ENCODE data around the gene SLC5A5.

SLC5A5 gene

DNA sequence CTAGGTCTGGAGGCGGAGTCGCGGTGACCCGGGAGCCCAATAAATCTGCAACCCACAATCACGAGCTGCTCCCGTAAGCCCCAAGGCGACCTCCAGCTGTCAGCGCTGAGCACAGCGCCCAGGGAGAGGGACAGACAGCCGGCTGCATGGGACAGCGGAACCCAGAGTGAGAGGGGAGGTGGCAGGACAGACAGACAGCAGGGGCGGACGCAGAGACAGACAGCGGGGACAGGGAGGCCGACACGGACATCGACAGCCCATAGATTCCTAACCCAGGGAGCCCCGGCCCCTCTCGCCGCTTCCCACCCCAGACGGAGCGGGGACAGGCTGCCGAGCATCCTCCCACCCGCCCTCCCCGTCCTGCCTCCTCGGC is at the start of gene SLC5A5:
Gene SLC5A5 (plus strand): TSS at position 68 of the 373 bp plus-strand sequence. CDS start 375 bp downstream, outside the sequence.
- DNase-seq: no peak

- DNase-seq: no peak
Observed at GRCh38 chr19:17824339-17824738, 47.4 kb upstream of the SLC5A5 start.

DNA sequence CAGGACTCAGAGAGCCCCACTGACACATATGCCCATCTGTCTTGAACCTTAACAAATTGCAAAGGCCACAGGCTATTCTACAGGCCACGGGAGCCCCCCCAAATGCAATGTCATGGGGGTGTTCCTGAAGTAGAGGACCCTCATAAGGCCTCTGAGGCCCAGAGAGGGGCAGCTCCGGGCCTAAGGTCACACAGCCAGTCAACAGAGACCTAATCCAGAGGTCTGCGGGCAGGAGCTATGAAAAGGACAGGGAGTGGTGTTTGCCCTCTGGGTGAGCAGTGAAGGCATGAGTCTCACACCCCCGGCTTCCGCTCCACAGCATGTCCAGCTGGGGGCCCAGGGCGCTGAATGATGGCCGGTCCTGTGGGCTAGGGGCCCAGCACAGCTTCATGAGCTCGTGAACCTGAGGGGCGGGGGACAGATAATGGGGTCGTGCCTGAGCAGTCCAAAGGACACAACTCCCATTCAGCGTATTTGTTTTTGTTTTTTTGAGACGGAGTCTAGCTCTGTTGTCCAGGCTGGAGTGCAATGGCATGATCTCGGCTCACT is 45.2 kb upstream of the SLC5A5 start:
- no peak for DNase-seq

GRCh38 chr19:17829855-17830566 is 41.7 kb upstream of the SLC5A5 start:
- DNase-seq: peak; percentile 39 to 81

GRCh38 chr19:17830567-17831418 is 41.0 kb upstream of the SLC5A5 start:
- DNase-seq: peak; percentile 54 to 85

DNA sequence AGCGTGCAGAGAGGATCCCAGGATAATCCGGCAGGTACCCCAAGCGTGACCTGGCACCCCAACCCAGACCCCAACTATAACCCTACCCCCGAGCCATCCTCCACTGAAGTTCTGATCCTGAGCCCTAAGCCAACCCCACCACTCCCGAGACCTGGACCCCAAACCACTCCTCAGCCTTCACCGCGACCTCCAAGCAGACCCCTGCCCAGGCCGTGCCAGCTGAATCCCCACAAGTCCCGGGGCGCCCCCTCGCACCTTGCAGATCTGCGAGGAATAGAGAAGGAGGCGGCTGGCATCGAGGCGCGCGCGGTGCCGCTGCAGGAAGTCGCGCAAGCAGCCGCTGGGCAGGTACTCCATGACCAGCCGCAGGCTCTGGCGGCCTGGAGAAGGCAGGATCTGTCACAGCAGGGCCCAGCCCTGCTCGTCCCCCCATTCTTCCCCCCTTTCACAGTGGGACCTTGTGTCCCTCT is 40.3 kb upstream of the SLC5A5 start:
- DNase-seq: no peak

GRCh38 chr19:17832443-17833208 is 39.1 kb upstream of the SLC5A5 start:
- DNase-seq: no peak

DNA sequence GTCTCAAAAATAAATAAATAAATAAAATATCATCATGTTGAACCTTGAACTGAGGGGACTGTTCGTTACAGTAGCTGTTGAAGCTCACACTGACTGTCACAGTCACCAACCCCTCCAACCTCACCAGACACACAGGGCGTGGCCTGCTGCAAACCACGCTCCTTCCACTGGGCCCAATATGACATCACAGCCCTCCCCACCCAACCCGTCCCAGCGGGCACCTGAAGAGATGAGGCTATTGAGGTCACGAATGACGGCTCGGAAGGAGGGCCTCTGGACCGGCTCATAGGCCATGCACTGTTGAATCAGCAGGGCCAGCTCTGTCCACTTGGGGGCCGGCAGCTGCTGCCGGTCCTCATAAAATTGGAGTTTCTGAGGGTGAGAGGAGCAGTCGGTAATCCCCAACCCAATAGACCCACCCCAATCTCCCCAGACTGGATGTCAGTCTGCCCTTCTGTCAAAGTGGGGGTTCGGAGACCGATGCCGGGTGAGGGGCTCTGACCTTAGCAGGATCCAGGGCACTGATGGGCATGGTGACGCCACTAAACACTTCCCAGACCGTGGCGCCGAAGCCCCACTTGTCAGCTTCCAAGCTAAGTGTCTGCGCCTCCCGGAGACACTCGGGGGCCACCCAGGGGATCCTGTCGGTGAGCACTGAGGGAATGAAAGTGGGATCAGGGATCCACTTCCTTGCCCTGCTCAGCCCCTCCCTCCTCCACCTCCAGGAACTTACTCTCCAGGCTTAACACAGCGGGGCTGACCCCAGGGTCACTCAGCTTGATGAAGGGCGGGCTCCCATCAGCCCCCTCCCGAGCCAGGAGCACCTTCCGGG is 37.2 kb upstream of the SLC5A5 start:
- DNase-seq: no peak

- no peak for DNase-seq
Observed at GRCh38 chr19:17835182-17836006, 36.4 kb upstream of the SLC5A5 start.

- no peak for DNase-seq
Observed at GRCh38 chr19:17836530-17836929, 35.2 kb upstream of the SLC5A5 start.

GRCh38 chr19:17837972-17838371 is 33.8 kb upstream of the SLC5A5 start:
- no peak for DNase-seq

DNA sequence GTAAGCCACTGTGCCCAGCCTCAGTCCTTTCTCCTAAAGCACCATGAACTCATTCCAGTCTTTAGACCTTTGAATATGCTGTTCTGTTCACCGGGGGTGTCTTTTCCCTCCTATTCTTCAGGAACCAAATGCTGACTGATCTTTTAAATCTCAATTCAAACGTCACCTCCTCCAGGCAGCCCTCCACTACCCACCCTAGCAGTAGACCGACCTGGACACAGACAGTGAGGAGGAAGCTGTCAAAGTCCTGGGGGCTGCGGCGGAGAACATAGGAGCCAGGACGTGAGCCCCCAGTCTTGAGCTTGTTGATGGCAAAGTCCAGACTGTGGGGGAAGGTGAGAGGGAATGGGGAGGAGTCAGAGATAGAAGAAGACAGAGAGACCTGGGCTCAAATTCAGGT is 31.7 kb upstream of the SLC5A5 start:
- no peak for DNase-seq

GRCh38 chr19:17841371-17841809 is 30.4 kb upstream of the SLC5A5 start:
- DNase-seq: no peak

DNA sequence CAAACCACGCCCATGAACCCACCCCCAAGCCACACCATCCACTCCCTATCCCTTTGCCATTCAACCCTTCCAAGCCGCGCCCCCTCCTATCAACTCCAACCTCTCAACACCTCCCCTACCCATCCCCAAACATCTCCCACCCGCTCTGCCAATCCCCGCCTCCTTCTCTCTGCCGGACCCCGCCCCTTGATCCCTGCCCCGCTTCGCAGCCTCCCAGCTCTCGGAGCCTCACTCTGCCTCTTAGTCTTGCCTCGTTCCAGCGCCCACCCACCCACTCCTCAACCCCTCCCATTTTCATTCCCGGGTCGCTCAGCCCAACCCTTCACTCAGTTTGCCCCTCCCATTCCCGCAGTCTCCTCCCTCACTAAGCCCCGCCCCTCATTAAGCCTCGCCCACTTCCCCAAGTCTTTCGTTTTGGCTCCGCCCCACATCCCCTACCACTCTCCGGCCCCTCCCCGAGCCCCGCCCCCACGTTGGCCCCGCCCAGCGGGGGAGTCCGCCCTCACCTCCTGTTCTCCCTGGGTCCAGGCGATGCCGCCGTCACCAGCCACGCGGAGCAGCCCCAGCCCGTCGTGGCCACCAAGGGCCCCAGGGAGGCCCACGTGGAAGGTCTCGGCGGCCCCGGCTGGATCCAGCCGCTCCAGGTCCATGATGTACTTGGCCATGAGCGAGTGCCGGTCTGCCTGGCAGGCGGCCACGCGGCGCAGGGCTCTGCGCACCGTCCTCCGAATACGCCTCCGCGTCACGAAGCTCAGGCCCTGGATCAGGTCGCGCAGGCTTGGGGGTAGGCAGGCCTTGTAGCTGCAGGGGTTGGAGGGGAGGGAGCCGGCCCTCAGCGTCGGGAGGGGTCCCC is 29.7 kb upstream of the SLC5A5 start:
- peak; percentile 96 to 98 for DNase-seq

DNA sequence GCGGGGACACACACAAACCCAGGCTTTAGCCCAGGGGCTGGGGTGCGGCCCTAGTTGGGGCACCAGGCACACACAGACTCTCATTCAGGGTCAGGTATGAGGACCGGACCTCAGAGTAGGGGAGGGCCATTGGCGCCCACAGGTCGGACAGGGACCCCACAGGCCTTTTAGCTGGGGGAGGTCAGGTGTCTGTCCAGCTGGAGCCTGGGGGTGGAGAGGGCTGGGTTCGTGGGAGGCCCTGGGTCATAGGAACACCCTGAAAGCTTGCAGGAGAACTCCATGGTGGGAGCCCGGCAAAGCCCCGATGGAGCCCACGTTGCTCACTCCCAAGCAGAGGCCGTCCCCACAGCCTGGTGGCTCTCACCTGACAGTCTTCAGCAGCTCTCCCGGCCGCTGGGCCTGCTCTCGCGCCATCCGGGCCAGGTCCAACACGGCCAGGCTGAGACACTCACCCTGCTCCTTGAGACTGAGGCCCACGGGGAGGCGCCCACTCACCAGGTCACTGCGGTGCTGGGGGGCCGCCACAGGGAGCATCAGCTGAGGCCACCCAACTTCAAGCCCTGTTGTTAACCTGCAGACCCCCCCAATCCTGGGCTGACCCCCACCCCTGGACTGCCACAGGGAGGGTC is 29.0 kb upstream of the SLC5A5 start:
- DNase-seq: no peak

DNA sequence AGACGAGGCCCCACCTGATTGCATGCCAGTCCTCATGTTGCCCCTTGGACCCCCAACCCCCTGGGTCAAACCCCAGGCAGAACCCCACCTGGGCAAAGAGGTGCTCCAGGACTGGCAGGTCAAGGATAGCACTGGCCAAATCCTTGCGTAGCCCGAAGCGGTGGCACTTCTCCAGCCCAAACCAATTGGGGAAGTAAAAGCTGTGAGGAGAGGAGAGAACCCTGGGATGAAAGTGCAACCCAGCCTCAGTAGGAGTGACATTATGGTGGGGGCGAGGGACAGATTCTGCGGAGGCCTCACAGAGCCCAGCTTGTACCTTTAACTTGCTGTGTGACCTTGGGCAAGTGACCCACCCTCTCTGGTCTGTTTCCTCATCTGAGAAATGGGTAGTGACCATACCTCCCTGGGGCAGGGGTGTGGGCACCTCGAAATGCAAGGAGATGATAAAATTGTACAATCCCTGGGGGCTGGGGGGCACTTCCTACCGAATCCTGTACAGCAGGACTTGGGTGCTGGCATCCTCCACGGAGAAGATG is 28.4 kb upstream of the SLC5A5 start:
- no peak for DNase-seq

GRCh38 chr19:17843908-17844490 is 27.7 kb upstream of the SLC5A5 start:
- DNase-seq: no peak

GRCh38 chr19:17846146-17846545 is 25.6 kb upstream of the SLC5A5 start:
- no peak for DNase-seq
